ENCODE measurements around the gene GPRC5A.

DNA sequence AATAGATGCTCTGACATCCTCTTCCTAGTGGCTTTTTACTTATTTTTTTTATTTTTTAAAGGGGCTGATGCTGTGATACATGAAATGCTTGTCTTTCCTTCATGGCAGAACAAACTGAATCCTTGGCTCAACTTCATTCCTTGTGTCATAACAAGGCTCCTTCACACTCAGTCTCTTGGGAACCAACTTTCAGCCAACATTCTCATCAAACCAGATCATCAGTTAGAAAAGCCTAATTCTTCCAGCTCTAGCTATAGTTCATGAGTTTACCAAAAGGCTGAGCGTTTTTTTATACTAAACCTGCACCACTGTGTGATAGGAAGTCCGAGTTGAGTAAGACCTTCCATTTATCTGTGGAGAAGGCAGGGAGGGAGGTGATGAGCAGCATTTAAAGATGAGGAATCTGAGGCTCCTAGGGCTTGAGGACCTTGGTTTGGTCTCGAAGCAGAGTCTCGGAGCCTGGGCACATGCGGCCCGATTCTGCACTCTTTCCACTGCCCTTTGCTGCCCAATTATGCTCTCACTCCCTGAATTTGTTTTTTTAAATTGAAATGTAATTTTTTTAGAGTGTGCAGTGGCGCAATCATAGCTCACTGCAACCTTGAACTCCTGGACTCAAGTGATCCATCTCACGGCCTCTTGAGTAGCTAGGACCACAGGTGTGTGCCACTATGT is 52.4 kb downstream of the GPRC5A start:
- TF ChIP-seq, protein P1, sequence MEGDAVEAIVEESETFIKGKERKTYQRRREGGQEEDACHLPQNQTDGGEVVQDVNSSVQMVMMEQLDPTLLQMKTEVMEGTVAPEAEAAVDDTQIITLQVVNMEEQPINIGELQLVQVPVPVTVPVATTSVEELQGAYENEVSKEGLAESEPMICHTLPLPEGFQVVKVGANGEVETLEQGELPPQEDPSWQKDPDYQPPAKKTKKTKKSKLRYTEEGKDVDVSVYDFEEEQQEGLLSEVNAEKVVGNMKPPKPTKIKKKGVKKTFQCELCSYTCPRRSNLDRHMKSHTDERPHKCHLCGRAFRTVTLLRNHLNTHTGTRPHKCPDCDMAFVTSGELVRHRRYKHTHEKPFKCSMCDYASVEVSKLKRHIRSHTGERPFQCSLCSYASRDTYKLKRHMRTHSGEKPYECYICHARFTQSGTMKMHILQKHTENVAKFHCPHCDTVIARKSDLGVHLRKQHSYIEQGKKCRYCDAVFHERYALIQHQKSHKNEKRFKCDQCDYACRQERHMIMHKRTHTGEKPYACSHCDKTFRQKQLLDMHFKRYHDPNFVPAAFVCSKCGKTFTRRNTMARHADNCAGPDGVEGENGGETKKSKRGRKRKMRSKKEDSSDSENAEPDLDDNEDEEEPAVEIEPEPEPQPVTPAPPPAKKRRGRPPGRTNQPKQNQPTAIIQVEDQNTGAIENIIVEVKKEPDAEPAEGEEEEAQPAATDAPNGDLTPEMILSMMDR (conservative IDR thresholded peaks at IDR 0.05; ENCODE audit: low read depth in 2 of 2): no peak
- TF ChIP-seq EZH2 (IDR thresholded peaks at IDR 0.05; ENCODE audit: low read depth, unreplicated experiment): no peak
- no peak for TF ChIP-seq POLR2AphosphoS5 (IDR thresholded peaks at IDR 0.05; ENCODE audit: low read depth)
- no peak for TF ChIP-seq STAT1 (IDR thresholded peaks at IDR 0.05; ENCODE audit: unreplicated experiment)
- TF ChIP-seq JUNB (IDR thresholded peaks at IDR 0.05; ENCODE audit: unreplicated experiment): no peak
- TF ChIP-seq, protein P2, sequence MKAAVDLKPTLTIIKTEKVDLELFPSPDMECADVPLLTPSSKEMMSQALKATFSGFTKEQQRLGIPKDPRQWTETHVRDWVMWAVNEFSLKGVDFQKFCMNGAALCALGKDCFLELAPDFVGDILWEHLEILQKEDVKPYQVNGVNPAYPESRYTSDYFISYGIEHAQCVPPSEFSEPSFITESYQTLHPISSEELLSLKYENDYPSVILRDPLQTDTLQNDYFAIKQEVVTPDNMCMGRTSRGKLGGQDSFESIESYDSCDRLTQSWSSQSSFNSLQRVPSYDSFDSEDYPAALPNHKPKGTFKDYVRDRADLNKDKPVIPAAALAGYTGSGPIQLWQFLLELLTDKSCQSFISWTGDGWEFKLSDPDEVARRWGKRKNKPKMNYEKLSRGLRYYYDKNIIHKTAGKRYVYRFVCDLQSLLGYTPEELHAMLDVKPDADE (IDR thresholded peaks at IDR 0.05): no peak
- no peak for TF ChIP-seq ZNF114 (CRISPR knock-in tag; IDR thresholded peaks at IDR 0.05)

All from GM23338 (cell line).